ENCODE data around the gene ELFN2.

The ELFN2 gene

GRCh38 chr22:37426706-37427134 lies 559 bp downstream of the ELFN2 start:
- H3K36me3 Mint-ChIP-seq (ENCODE audit: low read depth): no peaks in the 10 kb centered on the region
- no peaks in the 10 kb centered on the region for H3K9me3 Mint-ChIP-seq
- no peak for TF ChIP-seq CTCF (IDR thresholded peaks at IDR 0.05)
- peaks cover 91% of the 10 kb centered on the region for H3K27me3 Mint-ChIP-seq (ENCODE audit: low read depth, poor library complexity)
- DNase-seq: no peak
- no peak overlapping the region for H3K27ac Mint-ChIP-seq
- H3K4me3 Mint-ChIP-seq: peak overlapping the region; percentile 61
- peaks cover 12% of the 10 kb centered on the region for H3K4me1 Mint-ChIP-seq

GRCh38 chr22:37425800-37426705 lies 1.2 kb downstream of the ELFN2 start:
- no peak for TF ChIP-seq CTCF (IDR thresholded peaks at IDR 0.05)
- no peak overlapping the region for H3K27ac Mint-ChIP-seq
- no peaks in the 10 kb centered on the region for H3K36me3 Mint-ChIP-seq (ENCODE audit: low read depth)
- peaks cover 98% of the 10 kb centered on the region for H3K27me3 Mint-ChIP-seq (ENCODE audit: low read depth, poor library complexity)
- H3K4me3 Mint-ChIP-seq: peak overlapping the region; percentile 61
- H3K9me3 Mint-ChIP-seq: no peaks in the 10 kb centered on the region
- H3K4me1 Mint-ChIP-seq: peaks cover 10% of the 10 kb centered on the region
- peak; percentile 32 for DNase-seq

GRCh38 chr22:37425369-37425768 lies 1.9 kb downstream of the ELFN2 start:
- no peak for DNase-seq
- peak overlapping the region; percentile 61 for H3K4me3 Mint-ChIP-seq
- no peak overlapping the region for H3K27ac Mint-ChIP-seq
- peaks cover 98% of the 10 kb centered on the region for H3K27me3 Mint-ChIP-seq (ENCODE audit: low read depth, poor library complexity)
- no peak for TF ChIP-seq CTCF (IDR thresholded peaks at IDR 0.05)
- H3K4me1 Mint-ChIP-seq: peaks cover 13% of the 10 kb centered on the region
- no peaks in the 10 kb centered on the region for H3K36me3 Mint-ChIP-seq (ENCODE audit: low read depth)
- H3K9me3 Mint-ChIP-seq: no peaks in the 10 kb centered on the region

GRCh38 chr22:37423283-37423682 lies 4.0 kb downstream of the ELFN2 start:
- no peak for TF ChIP-seq CTCF (IDR thresholded peaks at IDR 0.05)
- no peak for DNase-seq
- Mint-ChIP-seq H3K27me3 (ENCODE audit: low read depth, poor library complexity) (peaks cover 98% of the 10 kb centered on the region), H3K9me3 (no peaks in the 10 kb centered on the region), H3K4me1 (peaks cover 25% of the 10 kb centered on the region), H3K36me3 (ENCODE audit: low read depth) (no peaks in the 10 kb centered on the region), H3K4me3 (no peak overlapping the region), H3K27ac (no peak overlapping the region)

- peaks cover 32% of the 10 kb centered on the region for H3K4me1 Mint-ChIP-seq
- H3K27me3 Mint-ChIP-seq (ENCODE audit: low read depth, poor library complexity): peaks cover 99% of the 10 kb centered on the region
- H3K9me3 Mint-ChIP-seq: no peaks in the 10 kb centered on the region
- peak overlapping the region; percentile 38 for H3K4me3 Mint-ChIP-seq
- H3K36me3 Mint-ChIP-seq (ENCODE audit: low read depth): no peaks in the 10 kb centered on the region
- DNase-seq: no peak
- no peak for TF ChIP-seq CTCF (IDR thresholded peaks at IDR 0.05)
- H3K27ac Mint-ChIP-seq: no peak overlapping the region
These were observed 5.8 kb downstream of the ELFN2 start for GRCh38 chr22:37421468-37421877.
